HFF-Myc (cell line): ENCODE results near the gene TIMM22.
A peak's percentile ranks its signal among the peaks of the same experiment; 100 is the strongest.

Experiments
- DNase-seq: peaks from one replicate; pipeline ENCODE4 v3.0.0-alpha.2; 2011; ENCODE audit warnings: low read depth; ENCODE audit errors: extremely low read depth
- H3K4me3 ChIP-seq: replicated peaks from 2 replicates; pipeline ENCODE4 v1.5.1; 2011; ENCODE audit warnings: low read depth, mild to moderate bottlenecking, control low read depth, low read length
- CTCF ChIP-seq: IDR thresholded peaks from 2 replicates; pipeline ENCODE4 v1.5.1; 2012; ENCODE audit warnings: mild to moderate bottlenecking, low read depth, low read length, control low read depth; ENCODE audit errors: missing control alignments

Gene TIMM22

GRCh38 chr17:979539-980405, 17.2 kb upstream of the TIMM22 start, which contains the start of gene NXN:
TSS of gene NXN (minus strand) at chr17:979776.
- peak within 1 kb of the TSS; percentile 66 for H3K4me3 ChIP-seq
- no peak for DNase-seq

GRCh38 chr17:980406-981291, 16.3 kb upstream of the TIMM22 start:
- H3K4me3 ChIP-seq, result peak overlapping the region; percentile 33
- DNase-seq, result no peak
- peak; percentile 72 for TF ChIP-seq CTCF

More at GRCh38 chr17:979539-980405, 17.2 kb upstream of the TIMM22 start, which contains the start of gene NXN:
- no peak for TF ChIP-seq CTCF

- no peak for DNase-seq
- no peak overlapping the region for H3K4me3 ChIP-seq
- no peak for TF ChIP-seq CTCF
Observed at GRCh38 chr17:981292-981658, 15.7 kb upstream of the TIMM22 start.

GRCh38 chr17:983921-984320, 13.0 kb upstream of the TIMM22 start:
- no peak overlapping the region for H3K4me3 ChIP-seq
- DNase-seq, result no peak
- no peak for TF ChIP-seq CTCF

- H3K4me3 ChIP-seq, result no peak overlapping the region
Observed at GRCh38 chr17:986322-986929, 10.5 kb upstream of the TIMM22 start.

More at GRCh38 chr17:986322-986929, 10.5 kb upstream of the TIMM22 start:
- no peak for TF ChIP-seq CTCF
- no peak for DNase-seq
